Measurements from ENCODE around the gene PCDHGA3.
"Not testable (repeated sequence)": the region's sequence is repeated elsewhere in the genome, so short reads cannot be mapped to it uniquely, and the experiment has no call there.

Gene PCDHGA3

GRCh38 chr5:141383345-141383744 lies 39.7 kb downstream of the PCDHGA3 start:
- DNase-seq = no peak

GRCh38 chr5:141384471-141385267 lies 41.0 kb downstream of the PCDHGA3 start:
- no peak for DNase-seq

DNA sequence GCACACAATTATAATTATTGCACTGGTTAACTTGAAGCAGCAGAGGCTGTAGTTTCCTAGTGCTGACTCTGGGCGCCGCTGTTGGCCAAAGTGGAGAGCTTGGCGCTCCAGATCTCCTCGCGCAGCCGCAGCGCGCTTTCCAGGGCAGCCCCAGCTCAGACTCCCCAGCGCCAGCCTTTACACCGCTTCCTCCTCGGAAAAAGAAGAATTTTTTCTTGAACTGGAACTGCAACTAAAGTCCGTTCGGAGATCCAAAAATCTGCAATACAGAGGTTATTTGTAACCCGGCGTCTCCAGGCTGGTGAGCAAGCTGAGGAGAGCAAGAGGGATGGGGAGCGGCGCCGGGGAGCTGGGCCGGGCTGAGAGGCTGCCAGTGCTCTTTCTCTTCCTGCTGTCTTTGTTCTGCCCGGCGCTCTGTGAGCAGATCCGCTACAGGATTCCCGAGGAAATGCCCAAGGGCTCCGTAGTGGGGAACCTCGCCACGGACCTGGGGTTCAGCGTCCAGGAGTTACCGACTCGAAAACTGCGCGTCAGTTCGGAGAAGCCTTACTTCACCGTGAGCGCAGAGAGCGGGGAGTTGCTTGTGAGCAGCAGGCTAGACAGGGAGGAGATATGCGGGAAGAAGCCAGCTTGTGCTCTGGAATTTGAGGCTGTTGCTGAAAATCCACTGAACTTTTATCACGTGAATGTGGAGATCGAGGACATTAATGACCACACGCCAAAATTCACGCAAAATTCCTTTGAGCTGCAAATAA lies 44.1 kb downstream of the PCDHGA3 start, which contains the start of gene PCDHGB4:
Gene PCDHGB4 (plus strand): TSS at position 142 of the 755 bp plus-strand sequence. CDS start 187 bp downstream, at position 329.
- not testable (repeated sequence) for DNase-seq

DNA sequence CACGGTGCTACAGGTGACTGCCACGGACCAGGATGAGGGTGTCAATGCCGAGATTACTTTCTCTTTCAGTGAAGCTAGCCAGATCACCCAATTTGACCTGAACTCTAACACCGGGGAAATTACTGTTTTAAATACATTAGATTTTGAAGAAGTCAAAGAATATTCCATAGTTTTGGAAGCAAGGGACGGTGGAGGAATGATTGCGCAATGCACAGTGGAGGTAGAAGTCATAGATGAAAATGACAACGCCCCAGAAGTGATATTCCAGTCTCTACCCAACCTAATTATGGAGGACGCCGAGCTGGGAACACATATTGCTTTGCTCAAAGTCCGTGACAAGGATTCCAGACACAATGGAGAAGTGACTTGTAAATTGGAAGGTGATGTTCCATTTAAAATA lies 45.0 kb downstream of the PCDHGA3 start:
- no peak for DNase-seq

DNA sequence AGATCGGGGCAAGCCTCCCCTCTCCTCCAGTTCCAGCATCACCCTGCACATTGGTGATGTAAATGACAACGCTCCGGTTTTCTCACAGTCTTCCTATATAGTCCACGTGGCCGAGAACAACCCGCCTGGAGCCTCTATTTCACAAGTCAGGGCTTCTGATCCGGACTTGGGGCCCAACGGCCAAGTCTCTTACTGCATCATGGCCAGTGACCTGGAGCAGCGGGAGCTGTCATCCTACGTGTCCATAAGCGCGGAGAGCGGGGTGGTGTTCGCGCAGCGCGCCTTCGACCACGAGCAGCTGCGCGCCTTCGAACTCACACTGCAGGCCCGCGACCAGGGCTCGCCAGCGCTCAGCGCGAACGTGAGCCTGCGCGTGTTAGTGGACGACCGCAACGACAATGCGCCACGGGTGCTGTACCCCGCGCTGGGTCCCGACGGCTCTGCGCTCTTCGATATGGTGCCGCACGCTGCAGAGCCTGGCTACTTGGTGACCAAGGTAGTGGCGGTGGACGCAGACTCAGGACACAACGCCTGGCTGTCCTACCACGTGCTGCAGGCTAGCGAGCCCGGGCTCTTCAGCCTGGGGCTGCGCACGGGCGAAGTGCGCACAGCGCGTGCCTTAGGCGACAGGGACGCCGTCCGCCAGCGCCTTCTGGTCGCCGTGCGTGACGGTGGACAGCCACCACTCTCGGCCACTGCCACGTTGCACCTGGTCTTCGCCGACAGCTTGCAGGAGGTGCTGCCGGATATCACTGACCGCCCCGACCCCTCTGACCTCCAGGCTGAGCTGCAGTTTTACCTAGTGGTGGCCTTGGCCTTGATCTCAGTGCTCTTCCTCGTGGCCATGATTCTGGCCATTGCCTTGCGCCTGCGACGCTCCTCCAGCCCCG lies 45.8 kb downstream of the PCDHGA3 start:
- DNase-seq = no peak

GRCh38 chr5:141392429-141393198 lies 49.0 kb downstream of the PCDHGA3 start, which contains the start of gene PCDHGA8:
Gene PCDHGA8 (plus strand): TSS chr5:141392633. CDS start chr5:141392814, 181 bp downstream.
- no peak for DNase-seq

- no peak for DNase-seq
Observed at GRCh38 chr5:141393267-141393666, 49.6 kb downstream of the PCDHGA3 start.

DNA sequence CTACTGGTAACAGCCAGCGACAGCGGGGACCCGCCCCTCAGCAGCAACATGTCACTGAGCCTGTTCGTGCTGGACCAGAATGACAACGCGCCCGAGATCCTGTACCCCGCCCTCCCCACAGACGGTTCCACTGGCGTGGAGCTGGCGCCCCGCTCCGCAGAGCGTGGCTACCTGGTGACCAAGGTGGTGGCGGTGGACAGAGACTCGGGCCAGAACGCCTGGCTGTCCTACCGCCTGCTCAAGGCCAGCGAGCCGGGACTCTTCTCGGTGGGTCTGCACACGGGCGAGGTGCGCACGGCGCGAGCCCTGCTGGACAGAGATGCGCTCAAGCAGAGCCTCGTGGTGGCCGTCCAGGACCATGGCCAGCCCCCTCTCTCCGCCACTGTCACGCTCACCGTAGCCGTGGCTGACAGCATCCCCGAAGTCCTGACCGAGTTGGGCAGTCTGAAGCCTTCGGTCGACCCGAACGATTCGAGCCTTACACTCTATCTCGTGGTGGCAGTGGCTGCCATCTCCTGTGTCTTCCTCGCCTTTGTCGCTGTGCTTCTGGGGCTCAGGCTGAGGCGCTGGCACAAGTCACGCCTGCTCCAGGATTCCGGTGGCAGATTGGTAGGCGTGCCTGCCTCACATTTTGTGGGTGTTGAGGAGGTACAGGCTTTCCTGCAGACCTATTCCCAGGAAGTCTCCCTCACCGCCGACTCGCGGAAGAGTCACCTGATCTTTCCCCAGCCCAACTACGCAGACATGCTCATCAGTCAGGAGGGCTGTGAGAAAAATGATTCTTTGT lies 51.0 kb downstream of the PCDHGA3 start:
- not testable (repeated sequence) for DNase-seq

All from OCI-M1 (cell line).